UCSD-AML1 (cell line): Measurements from ENCODE around the gene GLCE.
"Not testable (repeated sequence)": the region's sequence is repeated elsewhere in the genome, so short reads cannot be mapped to it uniquely, and the experiment has no call there.

Experiments used
- DNase-seq: peaks from one replicate; lab custom pipeline; 2025; ENCODE audit not compliant: unreplicated experiment; lab: John Stamatoyannopoulos, UW

Gene GLCE

GRCh38 chr15:69158201-69158842, 2.1 kb upstream of the GLCE start:
- DNase-seq, result no peak

- no peak for DNase-seq
Observed at GRCh38 chr15:69158843-69159240, 1.6 kb upstream of the GLCE start.

GRCh38 chr15:69159805-69160140, 662 bp upstream of the GLCE start:
- DNase-seq, result no peak

GRCh38 chr15:69161079-69161877, 843 bp downstream of the GLCE start:
- peak; percentile 36 for DNase-seq

- DNase-seq, result no peak
Observed at GRCh38 chr15:69161878-69162213, 1.4 kb downstream of the GLCE start.

- no peak for DNase-seq
Observed at GRCh38 chr15:69163141-69163669, 2.8 kb downstream of the GLCE start.

GRCh38 chr15:69164807-69165636, 4.6 kb downstream of the GLCE start:
- no peak for DNase-seq

- DNase-seq, result no peak
Observed at GRCh38 chr15:69165637-69166025, 5.2 kb downstream of the GLCE start.

- no peak for DNase-seq
Observed at GRCh38 chr15:69167218-69167846, 6.9 kb downstream of the GLCE start.

GRCh38 chr15:69168361-69168760, 7.9 kb downstream of the GLCE start:
- not testable (repeated sequence) for DNase-seq

GRCh38 chr15:69169540-69169939, 9.1 kb downstream of the GLCE start:
- not testable (repeated sequence) for DNase-seq

GRCh38 chr15:69170597-69170996, 10.2 kb downstream of the GLCE start:
- no peak for DNase-seq

GRCh38 chr15:69172847-69173246, 12.4 kb downstream of the GLCE start:
- no peak for DNase-seq

GRCh38 chr15:69175536-69175935, 15.1 kb downstream of the GLCE start:
- DNase-seq, result no peak

GRCh38 chr15:69181424-69181823, 21.0 kb downstream of the GLCE start:
- no peak for DNase-seq

GRCh38 chr15:69185216-69185615, 24.8 kb downstream of the GLCE start:
- no peak for DNase-seq

- DNase-seq, result no peak
Observed at GRCh38 chr15:69185706-69186105, 25.3 kb downstream of the GLCE start.

GRCh38 chr15:69189157-69189556, 28.7 kb downstream of the GLCE start:
- DNase-seq, result no peak

- no peak for DNase-seq
Observed at GRCh38 chr15:69190091-69190490, 29.7 kb downstream of the GLCE start.

GRCh38 chr15:69190504-69190903, 30.1 kb downstream of the GLCE start:
- no peak for DNase-seq
